GM23248 (cell line): ENCODE results near the gene TPI1. TPM values are rescaled to one million over a fixed set of nuclear protein-coding genes. Genes with fewer than 3 reads are reported as not detected.

ENCODE experiments used
- DNase-seq: peaks from one replicate; pipeline ENCODE4 v3.0.0-alpha.2; 2015
- H2AFZ ChIP-seq: fragments of 200-600 bp; sonication (generic); 2 replicates; pipeline ENCODE4 v1.6.1; 2016; ENCODE audit warnings: antibody characterized with exemption
- H3F3A ChIP-seq: fragments of 200-600 bp; sonication (generic); 2 replicates; pipeline ENCODE4 v1.6.1; 2016; ENCODE audit warnings: mild to moderate bottlenecking, antibody characterized with exemption, mixed run types; ENCODE audit not compliant: insufficient read depth
- H3K27ac ChIP-seq: fragments of 200-600 bp; sonication (generic); 2 replicates; pipeline ENCODE4 v1.5.1; 2016; ENCODE audit warnings: mild to moderate bottlenecking
- H3K27me3 ChIP-seq: fragments of 200-600 bp; sonication (generic); replicated peaks from 2 replicates; pipeline ENCODE4 v1.6.1; 2016; ENCODE audit warnings: mild to moderate bottlenecking; ENCODE audit not compliant: insufficient read depth
- H3K36me3 ChIP-seq: fragments of 200-600 bp; sonication (generic); 2 replicates; pipeline ENCODE4 v1.6.1; 2016; ENCODE audit warnings: low read depth, mild to moderate bottlenecking
- H3K4me1 ChIP-seq: fragments of 200-600 bp; sonication (generic); 2 replicates; pipeline ENCODE4 v1.6.1; 2016; ENCODE audit warnings: mild to moderate bottlenecking; ENCODE audit not compliant: insufficient read depth
- H3K4me2 ChIP-seq: fragments of 200-600 bp; sonication (generic); one replicate; pipeline ENCODE4 v1.6.1; 2016; ENCODE audit warnings: mild to moderate bottlenecking; ENCODE audit not compliant: unreplicated experiment
- H3K4me3 ChIP-seq: fragments of 200-600 bp; sonication (generic); 2 replicates; pipeline ENCODE4 v1.5.1; 2016; ENCODE audit warnings: mild to moderate bottlenecking
- H3K79me2 ChIP-seq: fragments of 200-600 bp; sonication (generic); 2 replicates; pipeline ENCODE4 v1.6.1; 2016; ENCODE audit warnings: mild to moderate bottlenecking; ENCODE audit not compliant: insufficient read depth
- H3K9ac ChIP-seq: fragments of 200-600 bp; sonication (generic); 2 replicates; pipeline ENCODE4 v1.6.1; 2016; ENCODE audit warnings: mild to moderate bottlenecking
- H3K9me2 ChIP-seq: fragments of 200-600 bp; sonication (generic); 2 replicates; pipeline ENCODE4 v1.6.1; 2016; ENCODE audit warnings: mixed run types, mild to moderate bottlenecking, moderate library complexity; ENCODE audit not compliant: insufficient read depth
- H3K9me3 ChIP-seq: fragments of 200-600 bp; sonication (generic); one replicate; pipeline ENCODE4 v1.6.1; 2017; ENCODE audit warnings: low read depth
- H4K20me1 ChIP-seq: fragments of 200-600 bp; sonication (generic); 2 replicates; pipeline ENCODE4 v1.6.0; 2016; ENCODE audit not compliant: insufficient read depth
- EZH2 ChIP-seq: fragments of 200-600 bp; sonication (generic); IDR thresholded peaks from 2 replicates; pipeline ENCODE4 v1.6.1; 2018; ENCODE audit warnings: antibody characterized with exemption, mild to moderate bottlenecking; ENCODE audit not compliant: insufficient read depth, poor library complexity, severe bottlenecking
- EZH2phosphoT487 ChIP-seq: fragments of 200-600 bp; sonication (generic); IDR thresholded peaks from 2 replicates; pipeline ENCODE4 v1.6.1; 2018; ENCODE audit warnings: antibody characterized with exemption, moderate library complexity, mild to moderate bottlenecking, low read depth; ENCODE audit not compliant: insufficient read depth
- WGBS, 2 experiments: methylation state at CpG; one replicate each; pipeline ENCODE4 v1.1.6; 2015 to 2017; ENCODE audit warnings: low lambda C conversion rate in 2 of 2, low coverage in 1 of 2; ENCODE audit errors: missing lambda C conversion rate in 2 of 2; 5-methylcytosine and 5-hydroxymethylcytosine counted together
- in situ Hi-C: fragments of 300-500 bp; cut with MboI; formaldehyde crosslinking; loops from 2 replicates; pipeline ENCODE4 v1.15.0; 2020
- polyA plus RNA-seq: library from polyadenylated mRNA; unstranded; fragments of >200 nt; fragmentation: Nextera tagmentation; extraction: Ambion mirVana; gene quantifications from 2 replicates; pipeline ENCODE4 v1.2.1, GENCODE V29; 2016
- total RNA-seq: library from RNA; depleted of rRNA; stranded (reverse); fragments of >200 nt; shearing (Covaris generic); gene quantifications from 2 replicates; pipeline ENCODE4 v1.2.3, GENCODE V29; 2014

Gene TPI1
- total and polyA plus RNA-seq, 2 experiments from 2014 or later = 1,799 to 1,936 TPM

DNA sequence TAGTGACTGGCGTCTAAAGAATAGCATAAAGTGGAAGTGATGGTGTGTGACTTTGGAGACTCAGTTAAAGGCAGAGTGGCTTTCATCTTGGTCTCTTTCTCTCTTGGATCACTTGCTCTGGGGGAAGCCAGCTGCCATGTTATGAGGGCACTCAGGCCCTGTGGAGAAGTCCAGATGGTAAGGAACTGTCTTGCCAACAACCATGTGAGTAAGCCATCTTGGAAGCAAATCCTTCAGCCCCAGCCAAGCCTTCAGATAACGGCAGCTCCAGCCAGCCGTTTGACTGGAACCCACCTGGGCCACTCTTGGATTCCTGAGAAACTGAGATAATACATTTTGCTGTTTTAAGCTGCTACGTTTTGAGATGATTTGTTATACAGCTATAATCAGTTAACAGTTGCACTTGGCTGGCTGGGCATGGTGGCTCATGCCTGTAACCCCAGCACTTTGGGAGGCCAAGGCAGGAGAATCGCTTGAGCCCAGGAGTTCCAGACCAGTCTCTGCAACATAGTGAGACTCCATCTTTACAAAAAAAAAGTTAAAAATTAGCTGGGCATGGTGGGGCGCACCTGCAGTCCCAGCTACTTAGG, 29.6 kb downstream of the TPI1 start:
- 53% methylated on average over 6 of the region's 6 CpGs for WGBS, 2 experiments
- Histone ChIP-seq H4K20me1 (no peaks in the 10 kb centered on the region), H2AFZ (no peak overlapping the region), H3K27ac (no peak overlapping the region), H3K4me2 (no peak overlapping the region), H3K9me2 (no peaks in the 10 kb centered on the region), H3K79me2 (no peaks in the 10 kb centered on the region), H3K9me3 (no peaks in the 10 kb centered on the region), H3K27me3 (no peaks in the 10 kb centered on the region), H3F3A (no peaks in the 10 kb centered on the region), H3K36me3 (no peaks in the 10 kb centered on the region), H3K4me3 (no peak overlapping the region), H3K9ac (no peak overlapping the region), H3K4me1 (no peaks in the 10 kb centered on the region)
- in situ Hi-C loops = no loop called here
- no peak for DNase-seq
- no peak for TF ChIP-seq EZH2
- TF ChIP-seq EZH2phosphoT487 = no peak

DNA sequence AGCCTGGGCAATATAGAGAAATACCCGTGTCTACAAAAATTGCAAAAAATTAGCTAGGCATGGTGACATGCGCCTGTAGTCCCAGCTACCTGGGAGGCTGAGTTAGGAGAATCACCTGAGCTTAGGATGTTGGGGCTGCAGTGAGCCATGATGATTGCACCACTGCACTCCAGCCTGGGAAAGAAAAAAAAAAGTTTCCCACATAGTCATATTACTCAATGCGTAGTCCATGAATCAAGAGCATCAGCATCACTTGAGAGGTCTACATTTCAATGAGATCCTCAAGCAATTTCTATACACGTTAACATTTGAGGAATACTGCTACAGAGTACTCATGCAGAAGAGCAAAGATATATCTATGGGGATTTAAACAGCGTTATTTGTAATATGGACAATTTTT, 32.1 kb downstream of the TPI1 start:
- H2AFZ ChIP-seq = no peak overlapping the region
- H3K4me2 ChIP-seq = no peak overlapping the region
- DNase-seq = no peak
- 90% methylated on average over 5 of the region's 5 CpGs for WGBS, 2 experiments
- H3K9me2 ChIP-seq = no peaks in the 10 kb centered on the region
- H3K79me2 ChIP-seq = no peaks in the 10 kb centered on the region
- no peaks in the 10 kb centered on the region for H4K20me1 ChIP-seq
- peaks cover 4% of the 10 kb centered on the region; the same call in 1 of the 2 replicates for H3K4me1 ChIP-seq
- no peak overlapping the region for H3K4me3 ChIP-seq
- H3K9me3 ChIP-seq = no peaks in the 10 kb centered on the region
- in situ Hi-C loops = no loop called here
- H3K36me3 ChIP-seq = no peaks in the 10 kb centered on the region
- no peaks in the 10 kb centered on the region for H3K27me3 ChIP-seq
- no peak overlapping the region for H3K27ac ChIP-seq
- H3F3A ChIP-seq = no peaks in the 10 kb centered on the region
- TF ChIP-seq EZH2 (no peak), EZH2phosphoT487 (no peak)
- H3K9ac ChIP-seq = no peak overlapping the region

DNA sequence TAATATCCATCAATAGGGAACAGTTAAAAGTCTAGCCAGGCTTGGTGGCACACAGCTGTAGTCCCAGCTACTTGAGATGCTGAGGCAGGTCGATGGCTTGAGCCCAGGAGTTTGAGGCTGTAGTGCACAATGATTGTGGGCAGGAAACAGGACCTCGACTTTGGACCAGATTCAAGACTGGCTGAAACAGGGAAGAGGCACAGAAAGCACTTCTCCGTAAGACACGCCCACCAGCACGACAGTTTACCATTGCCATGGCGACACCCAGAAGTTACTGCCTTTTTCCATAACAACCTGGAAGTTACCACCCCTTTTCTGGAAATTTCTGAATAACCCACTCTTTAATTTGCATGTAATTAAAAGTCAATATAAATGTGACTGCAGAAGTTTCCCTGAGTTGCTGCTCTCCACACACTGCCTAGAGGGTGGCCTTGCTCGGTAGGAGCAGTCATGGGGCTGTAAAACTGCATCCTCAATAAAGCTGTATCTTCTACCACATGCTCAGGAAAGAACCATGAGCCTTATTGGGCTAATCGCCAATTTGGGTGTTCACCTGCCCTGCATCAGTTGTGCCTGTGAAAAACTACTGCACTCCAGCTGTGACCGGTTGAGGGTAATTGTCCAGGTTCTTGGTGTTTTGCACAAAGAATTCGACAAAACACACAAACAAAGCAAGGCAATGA, 32.6 kb downstream of the TPI1 start:
- Histone ChIP-seq H3K36me3 (no peaks in the 10 kb centered on the region), H3K4me3 (no peak overlapping the region), H2AFZ (no peak overlapping the region), H3K9me3 (no peaks in the 10 kb centered on the region), H3K27ac (no peak overlapping the region), H4K20me1 (no peaks in the 10 kb centered on the region), H3K79me2 (no peaks in the 10 kb centered on the region), H3K27me3 (no peaks in the 10 kb centered on the region), H3K4me2 (no peak overlapping the region), H3F3A (no peaks in the 10 kb centered on the region), H3K9me2 (no peaks in the 10 kb centered on the region), H3K9ac (no peak overlapping the region), H3K4me1 (peaks cover 4% of the 10 kb centered on the region; the same call in 1 of the 2 replicates)
- DNase-seq = peak; percentile 31
- in situ Hi-C loops = no loop called here
- WGBS, 2 experiments = 62 to 66% methylated on average over 10 of the region's 10 CpGs
- TF ChIP-seq EZH2 (no peak), EZH2phosphoT487 (no peak)

DNA sequence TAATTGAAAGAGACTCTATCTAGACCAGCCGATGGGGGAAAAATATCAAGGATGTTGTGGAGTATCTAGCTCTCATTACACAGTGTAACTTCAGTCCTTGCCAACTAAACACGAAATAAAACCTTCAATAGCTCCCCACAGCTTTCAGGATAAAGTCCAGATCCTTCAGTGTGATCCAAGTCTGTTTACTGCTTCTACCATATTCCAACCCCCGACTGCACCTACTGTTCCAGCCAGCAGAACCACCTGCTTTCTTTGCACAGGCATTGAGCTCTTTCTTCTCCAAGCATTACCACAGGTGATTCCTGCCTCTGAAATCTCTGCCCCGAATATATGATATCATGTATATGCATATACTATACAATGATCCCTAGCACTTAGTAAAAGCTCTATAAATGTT, 35.1 kb downstream of the TPI1 start:
- H3K9ac ChIP-seq = no peak overlapping the region
- no peaks in the 10 kb centered on the region for H4K20me1 ChIP-seq
- no peak for DNase-seq
- no peak overlapping the region for H2AFZ ChIP-seq
- in situ Hi-C loops = no loop called here
- peaks cover 8% of the 10 kb centered on the region; the same call in 1 of the 2 replicates for H3K4me1 ChIP-seq
- 62 to 70% methylated on average over 4 of the region's 4 CpGs for WGBS, 2 experiments
- no peaks in the 10 kb centered on the region for H3K27me3 ChIP-seq
- no peak overlapping the region for H3K4me2 ChIP-seq
- no peaks in the 10 kb centered on the region for H3K9me3 ChIP-seq
- no peak for TF ChIP-seq EZH2
- TF ChIP-seq EZH2phosphoT487 = no peak
- H3K79me2 ChIP-seq = no peaks in the 10 kb centered on the region
- no peak overlapping the region for H3K27ac ChIP-seq
- H3K9me2 ChIP-seq = no peaks in the 10 kb centered on the region
- H3F3A ChIP-seq = no peaks in the 10 kb centered on the region
- H3K36me3 ChIP-seq = no peaks in the 10 kb centered on the region
- H3K4me3 ChIP-seq = no peak overlapping the region
